Muscle of arm (tissue), 12 donors: ENCODE results near the gene HSD17B10. TPM values are rescaled to one million over a fixed set of nuclear protein-coding genes. Genes with fewer than 3 reads are reported as not detected.
"Not testable (repeated sequence)": the region's sequence is repeated elsewhere in the genome, so short reads cannot be mapped to it uniquely, and the experiment has no call there.

ENCODE experiments used
- DNase-seq: peaks from one replicate; pipeline ENCODE4 v3.0.0-alpha.2; 2013
- polyA plus RNA-seq, 12 donors: library from polyadenylated mRNA; unstranded; fragments of 120-200 nt; gene quantifications; one replicate each; pipeline ENCODE4 v1.2.1, GENCODE V29; 2013; ENCODE audit not compliant: insufficient read length in 12 of 12

HSD17B10 gene
- polyA plus RNA-seq, 12 donors: 41.4 to 65.4 (median 57.6) TPM; not detected in 1

- no peak for DNase-seq
Observed at GRCh38 chrX:53440101-53440500, 5.9 kb upstream of the HSD17B10 start.

- DNase-seq: no peak
Observed at GRCh38 chrX:53438832-53439230, 4.7 kb upstream of the HSD17B10 start.

DNA sequence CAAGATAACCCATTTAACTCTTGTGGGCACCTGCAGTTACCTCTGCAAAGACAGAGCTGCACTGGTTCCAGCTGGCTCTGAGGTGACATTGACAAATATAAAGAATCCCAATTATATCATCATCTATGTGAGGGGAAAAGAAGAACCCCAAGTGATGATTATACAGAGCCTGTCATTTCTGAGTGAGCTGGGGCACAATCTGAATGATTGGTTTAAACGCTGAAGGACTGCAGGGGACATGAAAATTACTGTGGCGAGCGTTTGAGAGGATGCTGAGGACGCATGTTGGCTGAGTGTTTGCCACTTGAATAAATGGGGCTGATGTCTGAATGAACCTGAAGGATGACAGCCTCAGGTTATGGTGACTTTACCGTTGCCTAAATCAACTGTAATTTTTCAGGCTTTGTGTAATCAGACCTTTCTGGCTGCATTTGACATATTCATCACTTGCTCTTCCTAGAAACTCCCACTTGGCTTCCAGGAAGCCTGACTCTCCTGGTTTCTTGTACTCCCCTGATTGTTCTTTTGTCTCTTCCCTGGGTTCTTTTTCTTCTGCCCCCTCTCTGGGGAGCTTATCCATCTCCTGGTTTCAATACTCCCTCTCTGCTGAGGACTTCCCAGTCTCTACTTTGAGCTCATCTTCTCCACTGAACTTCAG lies 4.1 kb upstream of the HSD17B10 start:
- DNase-seq: no peak

GRCh38 chrX:53437206-53437605 lies 3.0 kb upstream of the HSD17B10 start:
- DNase-seq: no peak

GRCh38 chrX:53435997-53436396 lies 1.8 kb upstream of the HSD17B10 start:
- DNase-seq: no peak

DNA sequence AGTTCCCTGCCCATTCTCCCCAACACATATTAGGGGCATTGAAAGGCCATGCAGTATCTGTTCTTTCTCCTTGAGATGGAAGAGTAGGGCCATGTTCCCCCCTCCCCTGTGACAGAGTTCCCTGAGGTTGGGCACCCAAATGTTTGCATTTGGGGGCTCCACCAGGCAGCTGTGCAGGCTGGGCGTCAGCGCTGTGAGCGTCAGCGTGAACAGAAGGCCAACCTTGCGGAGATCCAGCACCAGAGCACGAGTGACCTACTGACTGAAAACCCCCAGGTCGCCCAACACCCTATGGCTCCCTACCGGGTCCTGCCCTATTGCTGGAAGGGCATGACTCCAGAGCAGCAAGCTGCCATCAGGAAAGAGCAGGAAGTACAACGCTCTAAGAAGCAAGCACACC lies 3.9 kb downstream of the HSD17B10 start:
- no peak for DNase-seq

- no peak for DNase-seq
Observed at GRCh38 chrX:53429755-53430154, 4.4 kb downstream of the HSD17B10 start.

DNA sequence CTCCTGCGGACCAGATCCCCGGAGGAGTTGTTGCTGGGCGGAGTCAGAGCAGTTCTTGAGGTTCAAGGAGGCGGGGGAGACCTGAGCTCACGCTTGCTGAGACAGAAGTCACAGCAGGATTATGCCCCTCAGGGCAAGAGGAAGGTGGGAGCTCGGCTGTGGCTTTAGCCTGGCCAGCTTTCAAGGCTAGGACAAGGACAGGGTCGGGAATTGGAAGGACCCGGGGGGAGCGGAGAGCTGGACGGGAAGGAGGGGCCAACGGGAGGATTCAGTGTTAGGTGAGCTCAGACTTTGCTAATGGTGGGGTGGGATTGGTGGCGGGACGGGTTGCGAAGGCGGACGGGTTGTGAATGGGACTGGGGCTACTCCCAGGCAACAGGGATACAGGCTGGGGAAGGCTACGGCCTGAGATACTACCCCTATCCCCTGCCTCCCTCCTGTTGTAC lies 11.3 kb downstream of the HSD17B10 start, which contains the start of gene RIBC1:
Gene RIBC1 (plus strand): TSS at position 13 of the 446 bp plus-strand sequence. CDS start 3,404 bp downstream, outside the sequence.
- no peak for DNase-seq

DNA sequence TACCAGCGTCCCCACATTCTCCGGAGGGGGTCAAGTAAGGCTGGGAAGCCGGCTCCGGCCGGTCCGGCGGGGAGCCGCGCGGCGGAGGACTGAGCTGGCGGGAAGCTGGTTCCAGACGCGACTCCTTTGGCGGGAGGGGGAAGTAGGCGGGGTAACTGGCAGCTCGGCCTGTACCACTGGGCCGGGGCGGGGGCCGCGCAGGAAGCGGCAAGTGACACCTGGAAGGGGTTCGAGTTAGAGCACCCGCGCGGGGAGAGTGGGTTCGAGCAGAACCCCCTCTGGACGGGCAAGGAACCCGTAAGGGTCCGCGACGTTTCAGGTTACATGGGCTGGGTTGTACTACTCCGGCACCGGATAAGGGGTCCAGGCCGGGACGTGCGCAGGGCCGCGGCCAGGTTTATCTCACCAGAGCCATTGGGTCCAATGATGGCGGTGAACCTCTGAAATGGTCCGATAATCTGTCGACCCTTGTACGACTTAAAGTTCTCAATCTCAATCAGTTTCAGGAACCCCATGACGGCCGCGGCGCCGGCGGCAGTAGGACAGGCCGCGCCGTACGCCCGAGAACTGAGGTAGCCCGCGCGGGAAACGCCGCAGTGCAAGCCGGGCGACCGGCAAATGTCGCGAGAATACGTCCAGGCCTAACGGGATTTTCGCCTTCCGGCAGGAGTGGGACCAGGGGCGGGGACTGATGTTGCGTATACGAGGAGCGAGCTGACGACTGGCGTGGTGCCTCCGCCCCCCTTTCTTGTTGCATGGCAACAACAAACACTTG lies 11.9 kb downstream of the HSD17B10 start, which contains the start of gene SMC1A:
Gene SMC1A (minus strand): TSS at position 569 of the 775 bp plus-strand sequence. CDS start 54 bp downstream, at position 515.
- DNase-seq: peak; percentile 100

DNA sequence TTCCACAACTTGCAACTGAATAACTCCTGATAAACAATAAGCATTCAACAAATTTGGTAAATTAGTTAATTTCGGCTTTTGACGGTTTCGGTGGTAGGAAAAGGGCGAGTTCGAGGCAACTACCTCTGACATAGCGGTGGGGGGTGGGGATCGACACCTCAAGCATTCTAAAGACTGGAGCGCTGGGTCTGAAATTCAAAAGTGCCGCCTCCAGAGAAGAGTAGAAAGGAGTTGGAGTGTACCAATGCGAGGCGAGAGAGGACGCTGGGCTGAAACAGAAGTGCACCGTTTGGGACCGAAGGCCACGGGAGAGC lies 12.4 kb downstream of the HSD17B10 start:
- no peak for DNase-seq

DNA sequence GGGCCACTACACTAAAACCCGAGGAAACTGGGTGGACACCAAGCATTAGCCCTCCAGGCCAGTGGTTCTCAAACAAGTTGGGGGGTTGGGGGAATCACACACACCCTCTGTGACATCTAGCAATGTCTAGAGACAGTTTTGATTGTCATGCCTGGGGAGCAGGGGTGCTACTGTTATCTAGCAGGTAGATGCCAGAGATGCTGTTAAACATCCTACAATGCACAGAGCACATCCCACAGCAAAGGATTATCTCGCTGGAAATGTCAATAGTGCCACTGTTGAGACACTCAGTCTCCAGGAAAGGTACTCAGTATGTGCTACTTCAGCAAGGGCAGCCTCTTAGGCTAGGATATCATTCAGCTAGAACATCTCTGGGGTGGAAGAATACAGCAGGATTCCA lies 13.0 kb downstream of the HSD17B10 start:
- DNase-seq: no peak

DNA sequence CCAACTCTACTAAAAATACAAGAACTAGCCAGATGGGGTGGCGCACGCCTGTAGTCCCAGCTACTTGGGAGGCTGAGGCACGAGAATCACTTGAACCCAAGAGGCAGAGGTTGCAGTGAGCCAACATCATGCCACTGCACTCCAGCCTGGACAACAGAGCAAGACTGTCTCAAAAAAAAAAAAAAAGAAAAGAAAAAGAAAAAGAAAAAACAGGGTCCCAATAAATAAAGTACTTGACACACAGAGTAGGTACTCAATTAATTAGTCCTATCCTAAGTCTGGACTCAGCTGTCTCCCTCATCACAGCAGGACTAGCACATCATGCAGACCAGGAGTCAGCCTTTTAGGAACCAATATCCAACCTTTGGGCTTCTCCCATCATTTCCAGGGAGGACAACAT lies 13.8 kb downstream of the HSD17B10 start:
- not testable (repeated sequence) for DNase-seq

- DNase-seq: no peak
Observed at GRCh38 chrX:53412446-53412845, 21.7 kb downstream of the HSD17B10 start.

- no peak for DNase-seq
Observed at GRCh38 chrX:53403535-53403934, 30.6 kb downstream of the HSD17B10 start.

- DNase-seq: no peak
Observed at GRCh38 chrX:53398216-53398615, 36.0 kb downstream of the HSD17B10 start.

DNA sequence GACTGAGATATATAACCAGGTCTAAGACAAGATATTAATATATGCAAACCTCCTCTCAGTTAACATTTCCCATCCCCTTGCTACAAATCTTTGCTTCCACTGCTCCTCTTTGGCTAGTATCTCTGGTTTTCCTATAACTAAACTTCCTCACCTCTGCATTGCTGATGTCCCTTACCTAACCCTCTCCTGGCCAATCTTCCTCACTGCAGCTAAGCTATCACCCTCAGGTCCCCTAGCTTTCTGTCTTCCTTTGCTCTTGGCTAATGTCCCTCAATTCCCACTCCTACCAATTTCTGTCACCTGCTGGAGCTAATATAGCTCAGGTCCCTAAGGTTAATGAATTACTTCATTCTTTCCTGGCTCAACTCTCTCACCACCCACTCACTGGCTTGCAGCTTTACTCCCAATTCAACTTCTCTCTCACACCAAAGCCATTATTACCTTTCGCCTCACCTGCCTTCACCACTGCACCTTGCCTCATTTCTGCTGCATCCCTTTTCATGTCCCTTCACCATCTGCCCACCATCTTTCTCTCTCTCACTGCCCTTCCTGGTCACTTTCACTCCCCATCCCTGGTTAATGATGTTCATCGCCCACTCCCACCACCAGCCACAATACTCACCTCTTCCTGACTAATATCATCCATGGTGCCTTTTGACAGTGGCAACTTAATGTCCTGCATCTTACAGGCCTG lies 38.4 kb downstream of the HSD17B10 start:
- DNase-seq: no peak

DNA sequence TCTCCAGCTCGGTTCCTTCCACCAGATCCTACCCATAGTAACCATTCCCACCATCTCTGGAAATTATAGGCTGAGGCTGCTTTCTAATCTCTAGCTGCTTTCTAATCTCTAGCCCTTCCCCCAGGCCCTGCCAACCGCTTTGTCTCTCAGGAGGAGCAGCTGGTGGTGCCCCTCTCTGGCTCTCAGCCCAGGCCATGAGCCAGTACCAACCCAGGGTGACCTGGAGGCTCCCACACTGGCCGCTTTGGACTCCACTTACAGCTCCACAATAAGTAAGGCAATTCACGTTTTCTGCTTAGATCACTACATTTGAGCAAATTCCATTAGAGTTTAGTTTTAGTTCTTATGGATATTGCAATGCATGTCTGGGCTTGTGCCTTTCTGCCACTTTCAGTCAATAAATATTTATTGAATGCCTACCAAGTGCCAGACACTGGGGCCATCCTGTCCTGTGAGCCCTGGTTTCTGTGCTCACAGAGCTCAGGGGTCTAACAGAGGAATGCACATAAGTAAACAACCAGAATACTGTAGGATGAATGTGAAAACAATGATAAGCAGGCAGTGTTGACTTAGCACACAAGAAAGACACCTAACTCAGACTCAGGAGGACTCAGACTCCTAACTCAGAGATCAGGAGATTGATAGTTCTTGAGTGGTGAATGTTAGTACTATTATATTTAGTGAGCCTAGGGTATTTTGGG lies 50.6 kb downstream of the HSD17B10 start:
- no peak for DNase-seq

Other genes with a start within 250 kb of the HSD17B10 start
- 10 to 100 TPM in 11 of 12 donors, not detected in 1; 32.1 to 63.2 (median 41.4) TPM for gene KDM5C, start 209.2 kb downstream of the HSD17B10 start, polyA plus RNA-seq
- 10 to 100 TPM in 11 of 12 donors, not detected in 1; 10.9 to 24.1 (median 18.2) TPM for gene IQSEC2, start 152.8 kb downstream of the HSD17B10 start, polyA plus RNA-seq
- gene SMC1A, start 11.7 kb downstream of the HSD17B10 start, polyA plus RNA-seq: 10 to 100 TPM in 11 of 12 donors, not detected in 1; 37.8 to 88.6 (median 55.0) TPM
- gene RIBC1, start 11.5 kb downstream of the HSD17B10 start, polyA plus RNA-seq: 1 to 10 TPM in 1 of 12 donors, under 1 TPM in 9, not detected in 2; 0.41 to 1.7 (median 0.66) TPM